Activated T-cell treated with anti-CD3 and anti-CD28 coated beads, Interleukin-2, amount 50 U/mL, for 48 hours (primary cell): Measurements from ENCODE around the gene BCL6.

Experiments
- DNase-seq, 2 experiments: peaks; one replicate each; pipeline ENCODE4 v3.0.0-alpha.2; 2020

BCL6 gene

GRCh38 chr3:187738331-187739093, 6.8 kb downstream of the BCL6 start:
- peak; percentile 82 to 83 for DNase-seq

- DNase-seq, result no peak
Measured at GRCh38 chr3:187738071-187738330, 7.3 kb downstream of the BCL6 start.

GRCh38 chr3:187737368-187738070, 7.7 kb downstream of the BCL6 start:
- peak; percentile 75 to 76 for DNase-seq

- DNase-seq, result no peak
Measured at GRCh38 chr3:187737006-187737367, 8.3 kb downstream of the BCL6 start.

GRCh38 chr3:187736418-187736871, 8.8 kb downstream of the BCL6 start:
- DNase-seq, result peak; percentile 35 to 44

- DNase-seq, result no peak
Measured at GRCh38 chr3:187735837-187736236, 9.4 kb downstream of the BCL6 start.

GRCh38 chr3:187735383-187735782, 9.9 kb downstream of the BCL6 start:
- DNase-seq, result no peak

GRCh38 chr3:187734841-187735240, 10.4 kb downstream of the BCL6 start:
- no peak for DNase-seq

- DNase-seq, result no peak
Measured at GRCh38 chr3:187733371-187733770, 11.9 kb downstream of the BCL6 start.

- DNase-seq, result no peak
Measured at GRCh38 chr3:187729598-187729997, 15.7 kb downstream of the BCL6 start.

GRCh38 chr3:187728940-187729583, 16.2 kb downstream of the BCL6 start:
- DNase-seq, result no peak

- DNase-seq, result no peak
Measured at GRCh38 chr3:187728248-187728647, 17.0 kb downstream of the BCL6 start.

GRCh38 chr3:187726564-187726963, 18.7 kb downstream of the BCL6 start:
- no peak for DNase-seq

- DNase-seq, result no peak
Measured at GRCh38 chr3:187725653-187726370, 19.5 kb downstream of the BCL6 start.

GRCh38 chr3:187725224-187725623, 20.0 kb downstream of the BCL6 start:
- no peak for DNase-seq

- DNase-seq, result no peak
Measured at GRCh38 chr3:187722206-187722612, 23.1 kb downstream of the BCL6 start.

GRCh38 chr3:187721055-187721454, 24.2 kb downstream of the BCL6 start:
- no peak for DNase-seq

- DNase-seq, result no peak
Measured at GRCh38 chr3:187720337-187720670, 25.0 kb downstream of the BCL6 start.

GRCh38 chr3:187719628-187720336, 25.5 kb downstream of the BCL6 start:
- no peak for DNase-seq

GRCh38 chr3:187718802-187719201, 26.5 kb downstream of the BCL6 start:
- DNase-seq, result no peak

- DNase-seq, result no peak
Measured at GRCh38 chr3:187717572-187717971, 27.7 kb downstream of the BCL6 start.

- DNase-seq, result peak; percentile 83 to 84
Measured at GRCh38 chr3:187714404-187714979, 30.8 kb downstream of the BCL6 start.

GRCh38 chr3:187713504-187713903, 31.8 kb downstream of the BCL6 start:
- DNase-seq, result no peak
